Activated CD8-positive, alpha-beta memory T cell treated with anti-CD3 and anti-CD28 coated beads, Interleukin-2, amount 10 ng/mL, durations not matched to agents 7 days and 5 days (primary cell): ENCODE results near the gene MAML3. TPM values are rescaled to one million over a fixed set of nuclear protein-coding genes. Genes with fewer than 3 reads are reported as not detected.

Experiments used
- ATAC-seq: fragments of 150-1000 bp; cut with Tn5 transposase; one replicate; pipeline ENCODE4 v1.10.0; 2021; ENCODE audit warnings: moderate library complexity
- CTCF ChIA-PET: fragments of 350-600 bp; sonication (Branson Sonifier 250); formaldehyde crosslinking; loops from one replicate; lab custom pipeline; 2021; ENCODE audit warnings: antibody characterized with exemption; lab: Charles Lee
- DNase-seq: peaks from one replicate; pipeline ENCODE4 v3.0.0-alpha.2; 2020
- H3K27ac Mint-ChIP-seq: one replicate; pipeline ENCODE4 v1.8.0; 2021; ENCODE audit warnings: mild to moderate bottlenecking, mixed read lengths
- H3K27me3 Mint-ChIP-seq: one replicate; pipeline ENCODE4 v1.8.0; 2021; ENCODE audit warnings: mixed read lengths
- H3K36me3 Mint-ChIP-seq: one replicate; pipeline ENCODE4 v1.8.0; 2021; ENCODE audit warnings: mild to moderate bottlenecking, mixed read lengths
- H3K4me1 Mint-ChIP-seq: one replicate; pipeline ENCODE4 v1.8.0; 2021; ENCODE audit warnings: mixed read lengths
- H3K4me3 Mint-ChIP-seq: one replicate; pipeline ENCODE4 v1.8.0; 2021; ENCODE audit warnings: mild to moderate bottlenecking, moderate library complexity, mixed read lengths
- H3K9me3 Mint-ChIP-seq: one replicate; pipeline ENCODE4 v1.8.0; 2022; ENCODE audit warnings: low read depth, mixed read lengths
- total RNA-seq, 2 experiments: library from RNA; stranded (reverse); gene quantifications; one replicate each; pipeline ENCODE4 v1.2.3, GENCODE V29; 2021

The MAML3 gene
- total RNA-seq, 2 experiments from 2014 or later: 1.8 to 4.3 TPM

GRCh38 chr4:139900964-139901376 lies 253.0 kb downstream of the MAML3 start:
- Mint-ChIP-seq H3K27ac (peak overlapping the region; percentile 60), H3K4me3 (no peak overlapping the region), H3K27me3 (no peaks in the 10 kb centered on the region), H3K9me3 (peaks cover 2% of the 10 kb centered on the region), H3K4me1 (peaks cover 42% of the 10 kb centered on the region), H3K36me3 (peaks cover 6% of the 10 kb centered on the region)
- ATAC-seq: peak; percentile 58
- no peak for DNase-seq
- CTCF ChIA-PET: interaction anchor here (1.2 kb wide), 1 partner anchor 27 kb away, joined by 3 read pairs; no protein-coding TSS in a partner anchor

- no peaks in the 10 kb centered on the region for H3K9me3 Mint-ChIP-seq
- H3K27ac Mint-ChIP-seq: no peak overlapping the region
- H3K4me3 Mint-ChIP-seq: no peak overlapping the region
- H3K4me1 Mint-ChIP-seq: peaks cover 35% of the 10 kb centered on the region
- H3K27me3 Mint-ChIP-seq: no peaks in the 10 kb centered on the region
- peaks cover 3% of the 10 kb centered on the region for H3K36me3 Mint-ChIP-seq
- CTCF ChIA-PET: no interaction called here
- DNase-seq (no peak), ATAC-seq (no peak)
Observed at GRCh38 chr4:139899346-139899745, 254.6 kb downstream of the MAML3 start.

GRCh38 chr4:139898293-139898692 lies 255.7 kb downstream of the MAML3 start:
- H3K4me3 Mint-ChIP-seq: no peak overlapping the region
- ATAC-seq (peak; percentile 73), DNase-seq (no peak)
- H3K4me1 Mint-ChIP-seq: peaks cover 28% of the 10 kb centered on the region
- no peaks in the 10 kb centered on the region for H3K9me3 Mint-ChIP-seq
- H3K27ac Mint-ChIP-seq: no peak overlapping the region
- no peaks in the 10 kb centered on the region for H3K27me3 Mint-ChIP-seq
- H3K36me3 Mint-ChIP-seq: peaks cover 1% of the 10 kb centered on the region
- CTCF ChIA-PET: no interaction called here

- Mint-ChIP-seq H3K36me3 (no peaks in the 10 kb centered on the region), H3K4me1 (peaks cover 17% of the 10 kb centered on the region), H3K9me3 (no peaks in the 10 kb centered on the region), H3K27ac (no peak overlapping the region), H3K27me3 (no peaks in the 10 kb centered on the region), H3K4me3 (no peak overlapping the region)
- no peak for ATAC-seq
- no peak for DNase-seq
- CTCF ChIA-PET: no interaction called here
Observed at GRCh38 chr4:139896091-139896604, 257.8 kb downstream of the MAML3 start.

GRCh38 chr4:139893801-139894200 lies 260.2 kb downstream of the MAML3 start:
- H3K36me3 Mint-ChIP-seq: no peaks in the 10 kb centered on the region
- H3K4me1 Mint-ChIP-seq: peaks cover 14% of the 10 kb centered on the region
- no peak overlapping the region for H3K27ac Mint-ChIP-seq
- no peaks in the 10 kb centered on the region for H3K27me3 Mint-ChIP-seq
- H3K9me3 Mint-ChIP-seq: no peaks in the 10 kb centered on the region
- DNase-seq (no peak), ATAC-seq (no peak)
- H3K4me3 Mint-ChIP-seq: no peak overlapping the region
- CTCF ChIA-PET: no interaction called here

- no peak overlapping the region for H3K4me3 Mint-ChIP-seq
- no peaks in the 10 kb centered on the region for H3K27me3 Mint-ChIP-seq
- H3K27ac Mint-ChIP-seq: no peak overlapping the region
- peaks cover 8% of the 10 kb centered on the region for H3K4me1 Mint-ChIP-seq
- no peak for ATAC-seq
- H3K9me3 Mint-ChIP-seq: no peaks in the 10 kb centered on the region
- no peaks in the 10 kb centered on the region for H3K36me3 Mint-ChIP-seq
- CTCF ChIA-PET: no interaction called here
- DNase-seq: no peak
Observed at GRCh38 chr4:139892973-139893736, 260.8 kb downstream of the MAML3 start.

- Mint-ChIP-seq H3K27me3 (peaks cover 3% of the 10 kb centered on the region), H3K4me1 (peaks cover 7% of the 10 kb centered on the region), H3K4me3 (no peak overlapping the region), H3K9me3 (no peaks in the 10 kb centered on the region), H3K27ac (no peak overlapping the region), H3K36me3 (no peaks in the 10 kb centered on the region)
- DNase-seq (no peak), ATAC-seq (no peak)
- CTCF ChIA-PET: no interaction called here
Observed at GRCh38 chr4:139890816-139891215, 263.2 kb downstream of the MAML3 start.

- H3K9me3 Mint-ChIP-seq: no peaks in the 10 kb centered on the region
- peaks cover 7% of the 10 kb centered on the region for H3K4me1 Mint-ChIP-seq
Observed at GRCh38 chr4:139889901-139890300, 264.1 kb downstream of the MAML3 start.

GRCh38 chr4:139889264-139889663 lies 264.7 kb downstream of the MAML3 start:
- no peak for ATAC-seq
- H3K27ac Mint-ChIP-seq: no peak overlapping the region
- CTCF ChIA-PET: no interaction called here

More at GRCh38 chr4:139889901-139890300, 264.1 kb downstream of the MAML3 start:
- DNase-seq: no peak
- CTCF ChIA-PET: no interaction called here
- Mint-ChIP-seq H3K4me3 (no peak overlapping the region), H3K36me3 (no peaks in the 10 kb centered on the region), H3K27ac (no peak overlapping the region), H3K27me3 (peaks cover 3% of the 10 kb centered on the region)
- ATAC-seq: no peak

GRCh38 chr4:139887962-139888735 lies 265.8 kb downstream of the MAML3 start:
- H3K4me1 Mint-ChIP-seq: peaks cover 7% of the 10 kb centered on the region

More at GRCh38 chr4:139889264-139889663, 264.7 kb downstream of the MAML3 start:
- H3K36me3 Mint-ChIP-seq: no peaks in the 10 kb centered on the region
- H3K9me3 Mint-ChIP-seq: no peaks in the 10 kb centered on the region
- no peak overlapping the region for H3K4me3 Mint-ChIP-seq
- DNase-seq: no peak
- peaks cover 7% of the 10 kb centered on the region for H3K4me1 Mint-ChIP-seq
- peaks cover 3% of the 10 kb centered on the region for H3K27me3 Mint-ChIP-seq

GRCh38 chr4:139887376-139887802 lies 266.6 kb downstream of the MAML3 start:
- no peak for ATAC-seq
- DNase-seq: no peak
- Mint-ChIP-seq H3K27ac (no peak overlapping the region), H3K27me3 (peaks cover 6% of the 10 kb centered on the region), H3K4me3 (no peak overlapping the region), H3K9me3 (no peaks in the 10 kb centered on the region), H3K36me3 (peaks cover 2% of the 10 kb centered on the region), H3K4me1 (peaks cover 7% of the 10 kb centered on the region)
- CTCF ChIA-PET: interaction anchor here (1.1 to 1.5 kb wide), 2 partner anchors 183 to 366 kb away, joined by 3 read pairs; no protein-coding TSS in a partner anchor

More at GRCh38 chr4:139887962-139888735, 265.8 kb downstream of the MAML3 start:
- DNase-seq (no peak), ATAC-seq (no peak)
- no peaks in the 10 kb centered on the region for H3K36me3 Mint-ChIP-seq
- H3K9me3 Mint-ChIP-seq: no peaks in the 10 kb centered on the region
- H3K27ac Mint-ChIP-seq: no peak overlapping the region
- CTCF ChIA-PET: interaction anchor here (1.1 to 1.5 kb wide), 3 partner anchors 40 to 365 kb away, joined by 3 read pairs; no protein-coding TSS in a partner anchor
- H3K4me3 Mint-ChIP-seq: no peak overlapping the region
- peaks cover 3% of the 10 kb centered on the region for H3K27me3 Mint-ChIP-seq

GRCh38 chr4:139886798-139887197 lies 267.2 kb downstream of the MAML3 start:
- CTCF ChIA-PET: interaction anchor here (1.5 kb wide), 1 partner anchor 366 kb away, joined by 3 read pairs; no protein-coding TSS in a partner anchor
- ATAC-seq: no peak
- Mint-ChIP-seq H3K4me1 (peaks cover 7% of the 10 kb centered on the region), H3K4me3 (no peak overlapping the region), H3K36me3 (peaks cover 2% of the 10 kb centered on the region), H3K27me3 (peaks cover 6% of the 10 kb centered on the region), H3K9me3 (no peaks in the 10 kb centered on the region), H3K27ac (no peak overlapping the region)
- no peak for DNase-seq

- H3K36me3 Mint-ChIP-seq: peaks cover 2% of the 10 kb centered on the region
- peaks cover 5% of the 10 kb centered on the region for H3K4me1 Mint-ChIP-seq
- ATAC-seq (no peak), DNase-seq (no peak)
- peaks cover 6% of the 10 kb centered on the region for H3K27me3 Mint-ChIP-seq
- no peak overlapping the region for H3K27ac Mint-ChIP-seq
- H3K9me3 Mint-ChIP-seq: no peaks in the 10 kb centered on the region
- CTCF ChIA-PET: interaction anchor here (0.7 kb wide), 1 partner anchor 92 kb away, joined by 6 read pairs; no protein-coding TSS in a partner anchor
- H3K4me3 Mint-ChIP-seq: no peak overlapping the region
Observed at GRCh38 chr4:139884438-139884837, 269.5 kb downstream of the MAML3 start.
